NCI-H2196 (cell line): ENCODE measurements around the gene HGFAC.
"Not testable (repeated sequence)": the region's sequence is repeated elsewhere in the genome, so short reads cannot be mapped to it uniquely, and the experiment has no call there.

Experiments used
- DNase-seq: peaks from one replicate; lab custom pipeline; 2025; ENCODE audit not compliant: unreplicated experiment; lab: John Stamatoyannopoulos, UW

Gene HGFAC

DNA sequence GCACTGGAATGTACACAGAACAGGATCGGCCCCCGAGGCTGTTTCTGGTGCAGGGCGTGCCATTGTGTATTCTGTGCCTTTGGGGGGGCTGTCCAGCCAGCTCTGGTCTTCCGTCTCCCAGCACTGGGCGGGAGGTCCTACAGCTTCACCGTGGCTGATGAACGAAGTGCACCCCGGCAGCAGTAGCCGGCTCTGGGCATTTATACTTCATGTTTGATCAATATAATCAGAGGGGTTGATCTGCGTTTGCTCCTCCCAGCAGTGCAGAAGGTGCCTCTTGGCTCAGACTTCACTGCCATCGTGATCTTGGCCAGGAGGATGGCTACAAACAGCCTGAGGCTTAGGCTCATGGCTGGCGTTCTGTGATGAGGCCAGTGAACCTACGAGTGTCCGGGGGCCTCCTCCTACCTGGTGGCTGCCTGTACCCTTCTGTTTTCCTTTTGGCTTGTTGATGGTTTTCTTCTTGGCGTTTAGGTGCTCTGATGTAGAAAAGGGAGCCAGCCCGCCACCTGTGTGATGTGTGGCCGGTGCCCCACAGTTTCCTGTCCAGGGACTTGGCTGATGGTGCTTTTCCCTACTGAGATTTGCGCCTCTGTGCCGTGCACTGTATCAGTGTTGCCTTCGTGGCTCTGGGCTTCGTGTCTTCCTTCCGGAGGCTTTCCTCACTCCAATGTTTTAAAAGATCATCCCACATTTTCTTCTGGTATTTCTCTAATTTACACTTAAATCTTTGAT, 31.2 kb upstream of the HGFAC start:
- no peak for DNase-seq

DNA sequence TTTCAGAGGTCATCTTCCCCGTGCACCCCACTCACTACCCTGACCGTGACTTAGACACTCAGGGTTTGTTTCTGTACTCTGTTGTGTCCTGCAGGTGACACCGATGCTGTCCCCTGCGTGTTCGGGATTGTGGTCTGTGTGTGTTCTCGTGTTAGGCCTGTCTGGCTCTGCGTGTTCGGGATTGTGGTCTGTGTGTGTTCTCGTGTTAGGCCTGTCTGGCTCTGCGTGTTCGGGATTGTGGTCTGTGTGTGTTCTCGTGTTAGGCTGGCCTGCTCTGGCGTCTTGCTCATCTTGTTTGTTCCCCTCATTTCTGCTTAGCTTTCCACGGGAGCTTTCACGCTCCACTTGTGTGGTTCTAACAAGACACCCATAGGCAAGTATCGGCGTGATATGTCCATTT, 30.6 kb upstream of the HGFAC start:
- not testable (repeated sequence) for DNase-seq

- no peak for DNase-seq
Measured at GRCh38 chr4:3411676-3412075, 30.1 kb upstream of the HGFAC start.

DNA sequence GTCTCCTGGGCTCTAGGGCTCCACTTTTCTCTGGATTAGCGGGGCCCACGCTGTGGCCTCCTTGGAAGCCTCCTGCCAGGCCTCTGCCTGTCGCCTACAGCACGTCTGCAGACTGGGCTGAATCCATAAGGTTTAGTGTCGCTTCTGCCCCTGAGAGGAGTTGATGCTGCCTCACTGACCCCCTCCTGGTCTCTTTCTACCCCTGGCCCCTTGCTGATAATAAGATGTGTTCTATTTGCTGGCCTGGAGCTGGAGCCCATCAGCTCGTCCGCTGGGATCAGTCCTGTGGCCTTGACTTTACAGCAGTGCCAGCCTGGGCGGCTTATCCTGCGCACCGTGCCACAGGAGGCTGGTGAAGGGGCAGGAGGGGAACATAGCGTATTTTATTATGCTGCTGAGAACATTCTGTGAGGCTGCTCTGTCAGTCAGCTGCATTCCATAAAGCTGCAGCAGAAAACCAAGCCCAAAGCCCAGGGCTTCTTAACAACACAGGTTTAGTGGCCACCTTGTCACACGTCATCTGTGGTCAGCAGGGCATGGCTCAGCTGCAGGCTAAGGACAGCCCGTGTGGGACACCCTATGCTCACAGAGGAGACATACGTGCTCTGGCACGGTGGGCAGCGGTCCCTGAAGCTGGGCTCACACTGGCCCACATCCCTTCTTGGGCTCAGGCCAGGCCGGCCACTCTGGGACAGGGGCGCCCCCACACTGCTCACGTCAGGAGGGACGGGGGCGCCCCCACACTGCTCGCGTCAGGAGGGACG, 29.3 kb upstream of the HGFAC start:
- DNase-seq = no peak

- no peak for DNase-seq
Measured at GRCh38 chr4:3413217-3413671, 28.5 kb upstream of the HGFAC start.

GRCh38 chr4:3413675-3414420, 27.9 kb upstream of the HGFAC start:
- DNase-seq = no peak

DNA sequence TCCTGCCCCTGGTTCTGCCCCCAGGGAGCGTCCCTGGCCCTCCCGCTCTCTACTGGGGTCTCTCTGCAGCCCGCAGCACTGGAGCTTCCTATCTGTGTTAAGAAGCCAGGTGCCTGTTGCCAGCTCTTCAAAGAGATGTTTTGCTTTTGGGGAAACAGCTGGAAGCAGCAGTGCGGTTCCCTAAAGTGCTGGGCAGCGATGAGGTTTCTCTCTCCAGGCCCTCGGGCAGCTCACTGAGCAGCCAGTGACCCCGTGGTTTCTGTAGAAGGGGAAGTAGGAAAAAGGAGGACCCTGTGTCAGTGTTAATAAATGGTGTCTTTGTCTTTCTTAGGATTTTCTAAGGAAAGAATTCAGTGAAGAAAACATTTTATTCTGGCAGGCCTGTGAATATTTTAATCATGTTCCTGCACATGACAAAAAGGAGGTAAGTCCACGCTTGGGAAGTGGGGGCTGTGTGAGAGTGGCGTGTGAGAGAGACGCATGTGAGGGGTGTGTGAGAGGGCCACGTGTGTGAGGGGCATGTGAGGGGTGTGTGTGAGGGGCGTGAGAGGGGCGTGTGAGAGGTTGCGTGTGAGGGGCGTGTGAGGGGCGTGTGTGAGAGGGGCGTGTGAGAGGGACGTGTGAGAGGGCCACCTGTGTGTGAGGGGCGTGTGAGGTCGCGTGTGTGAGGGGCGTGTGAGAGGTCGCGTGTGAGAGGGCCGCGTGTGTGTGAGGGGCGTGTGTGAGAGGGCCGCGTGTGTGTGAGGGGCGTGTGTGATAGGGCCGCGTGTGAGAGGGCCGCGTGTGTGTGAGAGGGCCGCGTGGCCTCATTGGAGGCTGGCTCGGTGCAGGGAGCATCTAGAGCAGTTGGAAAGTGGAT, 27.1 kb upstream of the HGFAC start:
- DNase-seq = no peak

DNA sequence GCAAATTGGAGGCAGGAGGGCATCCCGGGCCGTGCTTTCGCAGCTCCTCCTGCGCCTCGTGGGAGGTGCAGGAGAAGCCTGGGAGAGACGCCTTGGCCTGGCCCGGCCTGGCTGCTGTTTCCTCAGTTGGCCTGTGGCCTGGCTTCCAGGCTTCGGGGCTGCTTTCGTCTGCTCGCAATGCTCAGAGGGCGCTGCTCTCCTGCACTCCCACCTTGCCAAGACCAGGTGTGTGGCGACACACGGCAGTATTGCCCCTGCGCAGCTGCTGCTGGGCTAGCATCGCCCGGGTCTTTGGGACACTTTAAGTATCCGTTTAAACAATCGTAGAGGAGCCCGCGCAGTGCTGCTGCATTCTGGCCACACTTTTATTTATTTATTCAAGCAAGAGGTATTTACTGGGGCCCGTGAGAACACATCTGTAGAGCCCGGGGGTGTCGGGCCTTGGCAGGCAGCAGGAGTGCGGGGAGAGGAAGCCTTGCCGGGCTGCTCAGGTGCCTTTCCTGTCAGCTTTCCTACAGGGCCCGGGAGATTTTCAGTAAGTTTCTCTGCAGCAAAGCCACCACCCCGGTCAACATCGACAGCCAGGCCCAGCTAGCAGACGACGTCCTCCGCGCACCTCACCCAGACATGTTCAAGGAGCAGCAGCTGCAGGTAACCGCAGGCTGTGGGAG, 26.2 kb upstream of the HGFAC start:
- DNase-seq = no peak

DNA sequence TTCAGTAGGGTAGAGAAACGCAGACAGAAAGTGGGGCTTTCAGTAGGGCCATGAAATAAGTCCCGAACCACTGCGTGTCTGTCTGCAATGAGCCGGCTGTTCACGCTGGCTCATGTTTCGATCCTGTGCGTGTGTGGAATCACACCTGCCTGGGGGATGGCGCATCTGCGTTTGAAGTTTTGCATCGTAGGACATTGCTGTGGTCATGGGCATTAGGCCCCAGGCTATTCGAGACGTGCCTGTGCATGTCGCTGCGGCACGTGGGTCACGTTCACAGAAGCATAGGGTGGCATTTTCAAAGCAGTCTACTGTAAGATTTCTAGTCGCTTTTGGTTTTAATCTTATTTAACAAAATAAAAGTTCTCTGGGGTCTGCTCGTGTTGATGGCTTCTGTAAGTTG, 25.5 kb upstream of the HGFAC start:
- no peak for DNase-seq

DNA sequence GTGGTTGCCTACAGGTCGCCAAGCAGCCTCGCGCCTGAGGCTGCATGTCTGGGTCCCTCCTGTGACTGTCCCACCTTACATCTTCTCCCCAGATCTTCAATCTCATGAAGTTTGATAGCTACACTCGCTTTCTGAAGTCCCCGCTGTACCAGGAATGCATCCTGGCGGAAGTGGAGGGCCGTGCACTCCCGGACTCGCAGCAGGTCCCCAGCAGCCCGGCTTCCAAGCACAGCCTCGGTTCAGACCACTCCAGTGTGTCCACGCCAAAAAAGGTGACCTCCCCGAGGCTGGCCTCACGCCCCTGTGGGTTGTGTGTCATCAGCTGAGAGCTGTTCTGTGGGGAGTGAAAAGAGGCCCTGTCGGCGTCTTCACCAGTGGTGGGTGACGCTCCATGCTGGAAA, 24.9 kb upstream of the HGFAC start:
- no peak for DNase-seq

GRCh38 chr4:3417448-3417847, 24.3 kb upstream of the HGFAC start:
- DNase-seq = no peak

DNA sequence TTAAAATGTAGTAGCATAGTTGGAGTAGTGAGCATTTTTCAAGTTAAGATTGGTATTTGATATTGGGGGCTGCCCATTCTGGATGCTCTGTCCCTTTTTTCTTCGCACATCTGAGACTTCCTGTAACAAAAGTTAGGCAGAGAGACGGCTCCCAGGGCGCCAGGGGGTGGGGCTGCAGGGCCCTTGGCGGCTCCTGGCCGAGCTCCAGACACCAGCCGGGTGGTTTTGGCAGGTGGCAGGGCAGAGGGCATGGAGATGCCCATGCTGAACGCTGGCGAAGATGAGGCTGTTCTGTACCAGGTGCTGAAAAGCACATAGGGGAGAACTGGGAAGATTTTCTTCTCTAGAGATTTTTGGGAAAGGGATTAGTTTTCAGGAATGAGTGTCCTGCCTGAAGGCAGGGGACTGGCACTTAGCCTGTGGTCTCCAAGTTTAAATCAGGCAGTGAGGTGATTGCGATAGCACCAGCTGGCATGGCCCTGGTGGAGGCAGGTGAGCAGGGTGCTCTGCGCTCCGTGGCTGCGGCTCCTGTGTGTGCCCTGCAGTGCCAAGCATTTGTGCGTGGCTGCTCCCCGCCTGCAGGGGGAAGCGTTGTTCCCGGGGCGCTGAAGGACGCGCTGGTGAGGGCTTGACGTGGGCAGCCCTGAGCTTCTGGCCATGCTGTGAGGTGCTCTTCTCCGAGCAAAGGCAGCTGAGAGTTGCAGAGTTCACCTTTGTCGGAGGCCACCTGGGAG, 23.6 kb upstream of the HGFAC start:
- no peak for DNase-seq

DNA sequence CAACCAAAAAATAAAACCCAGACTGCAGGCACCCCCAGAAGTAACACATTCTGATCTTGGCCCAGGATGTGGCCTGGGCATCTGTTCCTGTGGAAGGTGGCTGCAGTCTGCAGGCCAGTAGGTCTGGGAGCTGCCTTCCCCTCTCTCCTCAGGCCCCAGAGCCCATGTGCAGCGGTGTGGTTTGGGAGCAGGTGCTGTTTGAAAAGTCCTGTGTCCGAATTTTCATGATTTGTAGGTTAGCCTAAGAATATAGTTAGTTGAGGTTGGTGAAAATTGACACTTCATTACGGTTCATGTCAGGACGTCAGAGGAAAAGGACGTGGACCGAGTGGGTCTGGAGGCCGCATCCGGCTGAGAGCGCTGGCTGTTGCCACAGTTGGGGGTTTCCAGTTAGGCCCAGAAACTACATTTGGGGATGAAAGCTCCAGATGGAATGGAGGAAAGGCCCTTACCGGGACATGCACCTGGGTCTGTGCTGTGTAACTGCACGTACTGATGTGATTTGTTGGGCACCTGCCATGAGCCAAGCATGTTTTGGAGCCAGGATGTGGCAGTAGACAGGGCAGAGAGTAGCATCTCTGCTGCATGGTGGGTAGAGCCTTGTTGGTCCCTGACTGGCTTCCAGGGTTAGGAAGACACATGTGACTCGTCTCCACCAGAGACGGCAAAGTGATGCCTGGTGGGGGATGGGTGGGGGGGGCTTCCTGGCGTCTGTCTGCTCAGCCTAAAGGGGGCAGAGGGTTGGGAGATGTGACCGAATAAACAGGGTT, 21.7 kb upstream of the HGFAC start:
- DNase-seq = no peak

GRCh38 chr4:3420606-3420955, 21.2 kb upstream of the HGFAC start:
- DNase-seq = no peak

- DNase-seq = no peak
Measured at GRCh38 chr4:3420956-3421355, 20.8 kb upstream of the HGFAC start.

DNA sequence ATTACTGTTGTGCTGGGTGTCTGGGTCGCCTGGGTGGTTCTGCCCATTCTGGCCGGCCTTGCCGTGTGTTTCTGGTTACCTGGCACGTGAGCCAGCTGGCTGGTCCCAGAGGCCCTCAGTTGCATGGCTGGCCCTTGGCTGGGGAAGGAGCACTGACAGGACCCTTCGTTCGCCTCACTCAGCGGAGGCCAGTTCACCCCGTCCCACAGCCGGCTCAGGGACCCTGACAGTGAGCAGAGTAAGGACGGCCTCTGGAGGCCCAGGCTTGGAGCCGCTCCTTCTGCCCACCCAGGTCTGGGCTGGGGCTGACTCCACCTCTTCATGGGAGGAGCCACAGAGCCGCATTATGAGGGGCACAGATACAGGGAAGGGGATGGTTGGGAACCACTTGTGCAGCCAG, 20.3 kb upstream of the HGFAC start:
- no peak for DNase-seq

DNA sequence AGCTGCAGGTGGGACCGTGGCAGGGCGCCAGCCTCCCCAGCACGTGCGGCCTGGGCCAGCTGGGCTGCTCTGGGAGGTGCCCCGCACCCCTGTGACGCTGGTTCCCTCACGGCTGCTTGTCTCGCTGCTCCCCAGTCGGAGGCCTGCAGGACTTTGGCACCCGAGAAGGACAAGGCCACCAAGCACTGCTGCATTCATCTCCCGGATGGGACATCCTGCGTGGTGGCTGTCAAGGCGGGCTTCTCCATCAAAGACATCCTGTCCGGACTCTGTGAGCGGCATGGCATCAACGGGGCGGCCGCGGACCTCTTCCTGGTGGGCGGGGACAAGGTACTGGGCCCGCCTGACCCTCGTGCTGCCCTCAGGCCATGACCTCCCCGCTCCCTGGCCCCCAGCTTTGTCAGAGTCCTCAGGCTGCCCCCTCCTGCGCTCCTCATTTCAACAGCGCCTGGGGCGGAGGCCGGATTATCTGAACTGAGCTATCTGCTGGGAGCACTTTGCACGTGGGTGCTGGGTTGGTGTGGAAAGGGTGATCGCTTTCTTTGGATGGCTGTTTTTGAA, 19.4 kb upstream of the HGFAC start:
- DNase-seq = no peak

GRCh38 chr4:3422808-3423297, 18.9 kb upstream of the HGFAC start:
- no peak for DNase-seq

GRCh38 chr4:3423406-3423805, 18.4 kb upstream of the HGFAC start:
- no peak for DNase-seq
